ENCODE results near the gene MRPS16.

DNA sequence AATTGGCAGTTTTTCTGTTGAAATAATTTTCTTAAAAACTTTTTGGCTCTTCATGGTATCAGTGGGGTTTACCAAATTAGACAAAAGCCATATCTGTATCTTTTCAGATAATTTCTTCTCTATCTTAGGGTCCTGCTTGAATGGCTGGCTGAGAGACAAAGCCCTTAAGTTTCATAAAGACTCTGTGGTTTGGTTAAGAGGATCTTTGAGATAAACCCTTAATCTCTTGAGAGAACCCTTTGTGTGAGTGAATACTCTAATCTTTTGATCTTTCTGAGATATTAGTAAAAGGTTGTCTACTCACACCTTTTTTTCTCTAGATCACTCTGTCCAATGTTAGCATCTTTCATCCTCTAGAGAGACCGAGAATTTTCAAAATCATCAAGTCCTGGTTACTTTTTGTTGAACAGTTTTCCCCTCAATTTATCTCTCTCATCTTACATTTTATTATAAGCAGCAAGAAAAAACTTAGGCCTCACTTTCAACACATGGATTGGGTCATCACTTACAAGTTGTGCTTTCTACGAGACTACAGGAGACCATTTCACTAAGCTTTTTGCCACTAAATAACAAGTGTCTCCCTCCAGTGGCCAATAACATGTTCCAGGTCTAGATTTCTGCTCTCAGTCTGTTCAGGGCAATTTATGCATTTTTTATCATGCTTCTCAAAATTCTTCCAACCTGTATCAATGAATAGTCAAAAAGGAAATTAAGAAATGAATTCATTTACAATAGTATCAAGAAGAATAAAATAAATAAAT is 33.8 kb downstream of the MRPS16 start:
- TF ChIP-seq, protein P1, sequence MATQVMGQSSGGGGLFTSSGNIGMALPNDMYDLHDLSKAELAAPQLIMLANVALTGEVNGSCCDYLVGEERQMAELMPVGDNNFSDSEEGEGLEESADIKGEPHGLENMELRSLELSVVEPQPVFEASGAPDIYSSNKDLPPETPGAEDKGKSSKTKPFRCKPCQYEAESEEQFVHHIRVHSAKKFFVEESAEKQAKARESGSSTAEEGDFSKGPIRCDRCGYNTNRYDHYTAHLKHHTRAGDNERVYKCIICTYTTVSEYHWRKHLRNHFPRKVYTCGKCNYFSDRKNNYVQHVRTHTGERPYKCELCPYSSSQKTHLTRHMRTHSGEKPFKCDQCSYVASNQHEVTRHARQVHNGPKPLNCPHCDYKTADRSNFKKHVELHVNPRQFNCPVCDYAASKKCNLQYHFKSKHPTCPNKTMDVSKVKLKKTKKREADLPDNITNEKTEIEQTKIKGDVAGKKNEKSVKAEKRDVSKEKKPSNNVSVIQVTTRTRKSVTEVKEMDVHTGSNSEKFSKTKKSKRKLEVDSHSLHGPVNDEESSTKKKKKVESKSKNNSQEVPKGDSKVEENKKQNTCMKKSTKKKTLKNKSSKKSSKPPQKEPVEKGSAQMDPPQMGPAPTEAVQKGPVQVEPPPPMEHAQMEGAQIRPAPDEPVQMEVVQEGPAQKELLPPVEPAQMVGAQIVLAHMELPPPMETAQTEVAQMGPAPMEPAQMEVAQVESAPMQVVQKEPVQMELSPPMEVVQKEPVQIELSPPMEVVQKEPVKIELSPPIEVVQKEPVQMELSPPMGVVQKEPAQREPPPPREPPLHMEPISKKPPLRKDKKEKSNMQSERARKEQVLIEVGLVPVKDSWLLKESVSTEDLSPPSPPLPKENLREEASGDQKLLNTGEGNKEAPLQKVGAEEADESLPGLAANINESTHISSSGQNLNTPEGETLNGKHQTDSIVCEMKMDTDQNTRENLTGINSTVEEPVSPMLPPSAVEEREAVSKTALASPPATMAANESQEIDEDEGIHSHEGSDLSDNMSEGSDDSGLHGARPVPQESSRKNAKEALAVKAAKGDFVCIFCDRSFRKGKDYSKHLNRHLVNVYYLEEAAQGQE (IDR thresholded peaks at IDR 0.05; ENCODE audit: borderline replicate concordance), result no peak
- TF ChIP-seq, protein P2, sequence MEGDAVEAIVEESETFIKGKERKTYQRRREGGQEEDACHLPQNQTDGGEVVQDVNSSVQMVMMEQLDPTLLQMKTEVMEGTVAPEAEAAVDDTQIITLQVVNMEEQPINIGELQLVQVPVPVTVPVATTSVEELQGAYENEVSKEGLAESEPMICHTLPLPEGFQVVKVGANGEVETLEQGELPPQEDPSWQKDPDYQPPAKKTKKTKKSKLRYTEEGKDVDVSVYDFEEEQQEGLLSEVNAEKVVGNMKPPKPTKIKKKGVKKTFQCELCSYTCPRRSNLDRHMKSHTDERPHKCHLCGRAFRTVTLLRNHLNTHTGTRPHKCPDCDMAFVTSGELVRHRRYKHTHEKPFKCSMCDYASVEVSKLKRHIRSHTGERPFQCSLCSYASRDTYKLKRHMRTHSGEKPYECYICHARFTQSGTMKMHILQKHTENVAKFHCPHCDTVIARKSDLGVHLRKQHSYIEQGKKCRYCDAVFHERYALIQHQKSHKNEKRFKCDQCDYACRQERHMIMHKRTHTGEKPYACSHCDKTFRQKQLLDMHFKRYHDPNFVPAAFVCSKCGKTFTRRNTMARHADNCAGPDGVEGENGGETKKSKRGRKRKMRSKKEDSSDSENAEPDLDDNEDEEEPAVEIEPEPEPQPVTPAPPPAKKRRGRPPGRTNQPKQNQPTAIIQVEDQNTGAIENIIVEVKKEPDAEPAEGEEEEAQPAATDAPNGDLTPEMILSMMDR (IDR thresholded peaks at IDR 0.05; ENCODE audit: poor library complexity, severe bottlenecking), result no peak
- TF ChIP-seq POLR2AphosphoS5 (IDR thresholded peaks at IDR 0.05), result no peak
- TF ChIP-seq SMC3 (conservative IDR thresholded peaks at IDR 0.05; ENCODE audit: poor library complexity), result no peak
- TF ChIP-seq RAD21 (conservative IDR thresholded peaks at IDR 0.05), result no peak
- no peak for TF ChIP-seq EZH2 (IDR thresholded peaks at IDR 0.05; ENCODE audit: borderline replicate concordance, insufficient read depth, low read length, poor library complexity, severe bottlenecking)
- no peak for TF ChIP-seq EP300 (conservative IDR thresholded peaks at IDR 0.05; ENCODE audit: poor library complexity, severe bottlenecking)
- TF ChIP-seq MXI1 (conservative IDR thresholded peaks at IDR 0.05; ENCODE audit: poor library complexity, severe bottlenecking), result no peak
